Fibroblast of mammary gland (primary cell): ENCODE measurements around the gene PLET1.

Experiments
- DNase-seq: peaks from one replicate; pipeline ENCODE4 v3.0.0-alpha.2; 2010; ENCODE audit warnings: low read depth
- H3K4me3 ChIP-seq: 2 replicates; pipeline ENCODE4 v1.5.1; 2011; ENCODE audit warnings: low read depth, mild to moderate bottlenecking, low read length, moderate library complexity; ENCODE audit not compliant: control insufficient read depth
- TF ChIP-seq, protein P1 (sequence below): conservative IDR thresholded peaks from 2 replicates; pipeline ENCODE4 v1.5.1; 2011; ENCODE audit warnings: low read depth, low read length, inconsistent platforms; ENCODE audit not compliant: control insufficient read depth, insufficient read depth

PLET1 gene

DNA sequence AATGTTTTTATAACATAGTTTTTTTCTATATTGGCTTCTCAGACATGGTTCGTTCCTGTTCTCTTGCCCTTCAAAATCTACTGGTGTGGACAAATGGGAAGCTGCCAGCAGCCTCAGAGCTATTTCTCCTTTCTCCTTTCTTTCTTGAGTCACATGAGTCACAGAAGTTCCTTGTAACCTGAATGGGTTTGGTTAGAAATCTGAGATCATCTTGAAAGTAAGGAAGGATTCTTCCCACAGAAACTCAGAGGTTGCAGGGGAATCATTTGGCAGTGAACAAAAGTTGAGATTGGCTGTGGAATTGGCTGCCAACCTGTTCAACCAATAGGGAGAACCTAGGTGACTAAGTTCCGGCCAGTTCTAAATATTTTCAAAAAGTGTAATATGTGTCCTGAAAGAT lies 12.5 kb downstream of the PLET1 start:
- peak; percentile 64 for DNase-seq
- no peak overlapping the region for H3K4me3 ChIP-seq
- TF ChIP-seq, protein P1, sequence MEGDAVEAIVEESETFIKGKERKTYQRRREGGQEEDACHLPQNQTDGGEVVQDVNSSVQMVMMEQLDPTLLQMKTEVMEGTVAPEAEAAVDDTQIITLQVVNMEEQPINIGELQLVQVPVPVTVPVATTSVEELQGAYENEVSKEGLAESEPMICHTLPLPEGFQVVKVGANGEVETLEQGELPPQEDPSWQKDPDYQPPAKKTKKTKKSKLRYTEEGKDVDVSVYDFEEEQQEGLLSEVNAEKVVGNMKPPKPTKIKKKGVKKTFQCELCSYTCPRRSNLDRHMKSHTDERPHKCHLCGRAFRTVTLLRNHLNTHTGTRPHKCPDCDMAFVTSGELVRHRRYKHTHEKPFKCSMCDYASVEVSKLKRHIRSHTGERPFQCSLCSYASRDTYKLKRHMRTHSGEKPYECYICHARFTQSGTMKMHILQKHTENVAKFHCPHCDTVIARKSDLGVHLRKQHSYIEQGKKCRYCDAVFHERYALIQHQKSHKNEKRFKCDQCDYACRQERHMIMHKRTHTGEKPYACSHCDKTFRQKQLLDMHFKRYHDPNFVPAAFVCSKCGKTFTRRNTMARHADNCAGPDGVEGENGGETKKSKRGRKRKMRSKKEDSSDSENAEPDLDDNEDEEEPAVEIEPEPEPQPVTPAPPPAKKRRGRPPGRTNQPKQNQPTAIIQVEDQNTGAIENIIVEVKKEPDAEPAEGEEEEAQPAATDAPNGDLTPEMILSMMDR, result no peak

DNA sequence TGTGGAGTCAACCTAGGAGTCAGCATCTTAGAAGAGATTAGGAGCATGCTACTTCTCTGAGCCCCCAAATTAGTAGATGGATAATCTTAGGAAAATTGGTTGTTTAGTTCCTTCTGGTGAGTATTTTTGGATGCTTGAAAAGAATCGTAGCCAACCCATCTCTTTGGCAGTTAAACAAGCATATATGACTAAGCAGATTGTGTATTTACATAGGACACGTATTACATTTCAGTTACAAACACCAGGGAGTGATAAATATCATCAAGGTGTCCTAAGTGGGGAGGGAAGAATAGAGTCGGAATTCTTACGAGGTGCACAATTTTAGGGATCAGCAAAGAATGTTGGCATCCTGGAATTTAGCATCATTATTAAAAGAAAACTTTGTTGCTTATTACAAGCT lies 13.5 kb downstream of the PLET1 start:
- DNase-seq, result peak; percentile 53
- TF ChIP-seq, protein P1, result no peak
- no peak overlapping the region for H3K4me3 ChIP-seq

DNA sequence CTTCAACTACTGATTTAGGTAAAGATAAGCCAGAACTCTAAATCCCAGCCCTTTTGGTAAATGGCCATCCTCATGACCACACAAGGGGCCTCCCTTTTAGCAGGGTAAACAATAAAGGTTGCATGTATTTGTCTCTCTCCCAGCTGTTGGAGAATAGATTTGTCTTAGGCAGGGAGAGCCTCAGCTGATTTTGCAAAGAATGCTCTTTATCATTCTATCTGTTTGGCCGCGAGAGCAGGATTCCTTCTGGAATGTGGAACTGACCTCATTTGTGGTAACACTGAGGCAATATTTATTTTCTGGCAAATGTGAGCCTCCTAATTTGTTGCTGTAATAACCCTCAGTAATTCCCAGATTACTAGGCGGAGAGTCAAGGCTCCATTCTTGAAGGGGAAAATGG lies 19.2 kb downstream of the PLET1 start:
- peak; percentile 63 for DNase-seq
- H3K4me3 ChIP-seq, result no peak overlapping the region
- TF ChIP-seq, protein P1, result no peak

DNA sequence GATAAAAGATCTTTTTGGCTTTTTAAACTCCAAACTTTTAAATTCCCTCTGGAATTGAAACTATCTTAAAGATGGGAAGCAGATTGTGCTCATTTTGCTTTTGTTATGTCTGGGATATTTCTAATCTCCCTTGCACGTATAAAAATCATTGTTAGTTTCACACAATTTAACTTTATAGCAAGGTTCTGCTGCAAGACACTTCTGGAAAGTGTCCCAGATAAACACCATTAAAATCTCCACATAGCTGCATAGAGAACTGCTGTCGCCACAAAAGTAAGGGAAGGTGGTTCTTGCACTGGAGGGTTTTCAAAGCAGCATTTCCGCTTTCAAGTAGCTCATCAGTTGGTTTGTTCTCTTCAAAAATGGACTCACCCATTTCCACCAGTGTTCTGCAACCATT lies 22.6 kb downstream of the PLET1 start:
- no peak overlapping the region for H3K4me3 ChIP-seq
- no peak for DNase-seq
- TF ChIP-seq, protein P1, result no peak

DNA sequence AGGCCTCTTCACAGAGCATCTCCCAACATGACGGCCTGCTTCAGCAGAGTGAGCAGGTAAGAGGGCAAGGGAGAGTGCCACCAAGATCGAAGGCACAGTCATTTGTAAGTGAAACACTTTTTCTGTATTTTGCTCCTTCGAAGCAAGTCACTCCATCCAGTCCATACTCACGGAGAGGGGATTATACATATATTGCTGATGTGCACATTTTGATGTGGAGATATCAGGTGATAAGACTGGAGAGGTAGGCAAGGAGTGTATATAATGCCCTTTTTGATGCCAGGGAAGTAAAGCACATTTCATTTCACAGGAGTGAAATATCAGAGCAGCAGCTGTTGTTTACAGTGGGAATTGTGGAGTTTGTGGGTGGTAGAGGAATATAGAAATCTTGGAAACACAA lies 23.2 kb downstream of the PLET1 start:
- TF ChIP-seq, protein P1, result no peak
- DNase-seq, result no peak

DNA sequence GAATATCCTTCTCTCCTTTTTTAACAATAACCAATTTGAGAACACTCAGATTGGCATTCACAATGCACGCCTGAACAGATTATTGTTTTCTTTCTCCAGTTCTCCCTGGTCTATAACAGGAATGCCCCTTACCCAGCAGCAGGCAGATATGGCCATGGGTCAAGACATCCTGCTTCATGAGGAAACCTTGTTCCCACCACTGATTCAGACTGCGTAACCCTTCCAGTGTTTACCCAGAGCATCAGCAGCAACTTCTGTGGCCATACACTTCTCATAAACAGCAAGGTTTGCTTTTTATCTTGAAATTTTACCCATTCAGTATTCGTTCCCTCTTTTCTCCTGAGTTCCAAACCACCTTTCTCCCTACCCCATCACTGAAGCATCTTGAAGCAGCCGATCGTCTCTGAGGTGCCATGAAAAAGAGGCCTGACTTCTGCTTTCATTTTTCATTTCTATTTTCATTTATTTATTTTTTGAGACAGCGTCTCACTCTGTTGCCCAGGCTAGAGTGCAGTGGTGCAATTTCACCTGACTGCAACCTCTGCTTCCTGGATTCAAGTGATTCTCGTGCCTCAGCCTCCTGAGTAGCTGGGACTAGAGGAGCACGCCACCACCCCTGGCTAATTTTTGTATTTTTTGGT lies 24.8 kb downstream of the PLET1 start:
- TF ChIP-seq, protein P1, result no peak
- no peak overlapping the region for H3K4me3 ChIP-seq
- no peak for DNase-seq

More for the DNA sequence above, 23.2 kb downstream of the PLET1 start:
- H3K4me3 ChIP-seq, result no peak overlapping the region

DNA sequence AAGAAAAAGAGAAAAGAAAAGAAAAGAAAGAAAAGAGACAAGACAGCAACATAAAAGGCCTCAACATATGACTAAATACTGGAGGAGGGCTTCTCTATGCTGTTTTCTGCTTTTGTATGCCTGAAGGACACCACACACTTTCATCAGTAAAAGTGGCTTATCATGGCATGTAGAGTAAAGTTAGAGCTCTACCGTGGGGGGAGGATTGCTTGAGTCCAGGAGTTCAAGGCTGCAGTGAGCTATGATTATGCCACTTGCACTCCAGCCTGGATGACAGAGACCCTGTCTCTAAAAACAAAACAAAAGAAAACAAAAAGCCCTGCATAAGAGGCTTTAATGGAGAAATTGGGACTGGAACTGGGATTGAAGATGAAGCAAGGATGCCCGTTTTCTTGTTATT lies 28.7 kb downstream of the PLET1 start:
- TF ChIP-seq, protein P1, result no peak
- H3K4me3 ChIP-seq, result no peak overlapping the region
- no peak for DNase-seq
